Measurements from ENCODE around the gene DHRS9. TPM values are rescaled to one million over a fixed set of nuclear protein-coding genes. Genes with fewer than 3 reads are reported as not detected.

The DHRS9 gene
- total RNA-seq, 2 donors from 2014 or later = 0.95 to 4.8 TPM

- ATAC-seq (ENCODE audit: insufficient number of reproducible peaks, low FRiP score, low read depth) = no peak
- H3K4me1 ChIP-seq (ENCODE audit: control insufficient read depth in 1 of 2, low read depth in 2 of 2) = no peaks in the 10 kb centered on the region
Observed at GRCh38 chr2:169143998-169144397, 74.6 kb downstream of the DHRS9 start.

More at GRCh38 chr2:169143998-169144397, 74.6 kb downstream of the DHRS9 start:
- no peaks in the 10 kb centered on the region for H3K9me3 ChIP-seq
- no peak for TF ChIP-seq CTCF (IDR thresholded peaks at IDR 0.05)
- no peak overlapping the region for H3K4me3 ChIP-seq
- DNase-seq (ENCODE audit: low spot score) = no peak
- no peaks in the 10 kb centered on the region for H3K27me3 ChIP-seq (replicated peaks; ENCODE audit: insufficient read depth)
- no peak overlapping the region for H3K27ac ChIP-seq
- no peaks in the 10 kb centered on the region for H3K36me3 ChIP-seq

Other genes starting within 250 kb of the DHRS9 start
- gene SPC25, start 179.1 kb upstream of the DHRS9 start, total RNA-seq = 1 to 10 TPM in 1 of 2 donors, not detected in 1; 1.1 TPM
- gene G6PC2, start 168.3 kb upstream of the DHRS9 start, total RNA-seq = not detected
- not detected for gene ABCB11, start 38.2 kb upstream of the DHRS9 start, total RNA-seq